ENCODE data around the gene DNAL4. TPM values are rescaled to one million over a fixed set of nuclear protein-coding genes. Genes with fewer than 3 reads are reported as not detected.

The DNAL4 gene
- total and polyA plus RNA-seq, 2 donors (not counting 3 experiments of a cell fraction or from before 2014, with no cell fraction given): 12.9 to 22.7 TPM

- TF ChIP-seq POLR2AphosphoS5 (IDR thresholded peaks at IDR 0.05; ENCODE audit: insufficient read depth, low read depth, low read length) (no peak), JUN (IDR thresholded peaks at IDR 0.05; ENCODE audit: borderline replicate concordance, insufficient read depth, insufficient read length, low read depth) (no peak), MYC (IDR thresholded peaks at IDR 0.05; ENCODE audit: low read depth, low read length) (no peak), MAX (IDR thresholded peaks at IDR 0.05; ENCODE audit: insufficient read depth, insufficient read length) (no peak), FOS (IDR thresholded peaks at IDR 0.05; ENCODE audit: borderline replicate concordance, insufficient read depth, low read length) (no peak), CTCF (IDR thresholded peaks at IDR 0.05; ENCODE audit: extremely low read depth in 1 of 2, insufficient read depth in 1 of 2, low read depth in 1 of 2, low read length in 2 of 2) (no peak), GATA2 (IDR thresholded peaks at IDR 0.05; ENCODE audit: insufficient read depth, insufficient read length, low read depth, low read length) (no peak), POLR2A (IDR thresholded peaks at IDR 0.05; ENCODE audit: low read depth, low read length) (no peak), EZH2 (IDR thresholded peaks at IDR 0.05; ENCODE audit: borderline replicate concordance, low read depth, low read length, severe bottlenecking) (no peak)
- Histone ChIP-seq H2AFZ (ENCODE audit: low read depth, low read length) (no peak overlapping the region), H3K27ac (ENCODE audit: insufficient read depth, low read depth, low read length) (no peak overlapping the region), H3K4me1 (ENCODE audit: control insufficient read depth, extremely low read depth, insufficient read depth, low read length) (no peaks in the 10 kb centered on the region), H3K27me3 (ENCODE audit: control insufficient read depth in 2 of 2, insufficient read depth in 2 of 2, low read length in 2 of 2) (no peaks in the 10 kb centered on the region), H3K4me3 (replicated peaks in 1 of 3; ENCODE audit: insufficient read depth in 1 of 3, low read depth in 1 of 3, low read length in 3 of 3) (no peak overlapping the region), H3K36me3 (ENCODE audit: control insufficient read depth in 2 of 2, extremely low read depth in 1 of 2, insufficient read depth in 2 of 2, low read length in 2 of 2) (peaks cover 12 to 65% of the 10 kb centered on the region in 2 experiments), H3K79me2 (ENCODE audit: control insufficient read depth, insufficient read depth, low read length) (no peaks in the 10 kb centered on the region), H3K4me2 (ENCODE audit: insufficient read depth, low read length) (no peak overlapping the region), H3K9ac (replicated peaks; ENCODE audit: extremely low read depth, insufficient read depth, low read length) (no peak overlapping the region), H4K20me1 (replicated peaks; ENCODE audit: control insufficient read depth, extremely low read depth, insufficient read depth, low read length) (no peaks in the 10 kb centered on the region), H3K9me3 (replicated peaks; ENCODE audit: control insufficient read depth, insufficient read depth, low read length) (no peaks in the 10 kb centered on the region), H3K9me1 (replicated peaks; ENCODE audit: control insufficient read depth, extremely low read depth, insufficient read depth, low read length) (no peaks in the 10 kb centered on the region)
- dilution Hi-C loops (cut with MboI; ENCODE audit: extremely low pct_ligation_motif_present, low sequenced_read_pairs): no loop called here
- intact Hi-C loops (cut with micrococcal nuclease): no loop called here
- DNase-seq (ENCODE audit: low read depth, low spot score): no peak
- no TSS peak for BruUV-seq (replicated peaks)
- POLR2A ChIA-PET: no interaction called here
- no peak for FAIRE-seq
- CTCF ChIA-PET: interaction anchor here (1.4 to 2.4 kb wide), 2 partner anchors 10 to 12 kb away, joined by 4 to 8 read pairs; no protein-coding TSS in a partner anchor
Observed at GRCh38 chr22:38737302-38738060, 56.5 kb downstream of the DNAL4 start.
